Vagina (tissue), 2 donors: Measurements from ENCODE around the gene PNCK. TPM values are rescaled to one million over a fixed set of nuclear protein-coding genes. Genes with fewer than 3 reads are reported as not detected.
"Not testable (repeated sequence)": the region's sequence is repeated elsewhere in the genome, so short reads cannot be mapped to it uniquely, and the experiment has no call there.

ENCODE experiments used
- DNase-seq, 2 donors: peaks; one replicate each; pipeline ENCODE4 v3.0.0-alpha.2; 2017; ENCODE audit errors: extremely low spot score in 2 of 2
- H3K27ac ChIP-seq: fragments of 200-600 bp; sonication (generic); one replicate; pipeline ENCODE4 v1.5.1; 2019
- H3K27me3 ChIP-seq: fragments of 200-600 bp; sonication (generic); one replicate; pipeline ENCODE4 v1.5.1; 2019
- H3K36me3 ChIP-seq, 2 donors: fragments of 200-600 bp; sonication (generic); one replicate each; pipeline ENCODE4 v1.5.1; 2017 to 2019
- H3K4me1 ChIP-seq: fragments of 200-600 bp; sonication (generic); one replicate; pipeline ENCODE4 v1.5.1; 2019
- H3K4me3 ChIP-seq, 2 donors: fragments of 200-600 bp; sonication (generic); 1 replicate in 1 of 2; 2 replicates in 1 of 2; pipeline ENCODE4 v1.5.1; 2016 to 2019
- H3K9me3 ChIP-seq: fragments of 200-600 bp; sonication (generic); one replicate; pipeline ENCODE4 v1.5.1; 2019
- POLR2A ChIP-seq, 2 donors: fragments of 450-650 bp; IDR thresholded peaks; one replicate each; pipeline ENCODE4 v1.6.1; 2017; ENCODE audit warnings: antibody characterized with exemption in 2 of 2, mild to moderate bottlenecking in 2 of 2, moderate library complexity in 2 of 2
- POLR2AphosphoS5 ChIP-seq, 2 donors: sonication (generic); formaldehyde crosslinking; IDR thresholded peaks; one replicate each; pipeline ENCODE4 v1.9.0; 2017; ENCODE audit warnings: antibody characterized with exemption in 2 of 2, mild to moderate bottlenecking in 2 of 2, low read depth in 1 of 2; ENCODE audit not compliant: insufficient read depth in 1 of 2
- intact Hi-C: fragments of 100-400 bp; cut with DNase I; formaldehyde crosslinking; loops from one replicate; pipeline ENCODE4 v1.15.1; 2023
- total RNA-seq: library from RNA; depleted of rRNA; stranded (reverse); fragments of >200 nt; gene quantifications from one replicate; pipeline ENCODE4 v1.2.3, GENCODE V29; 2016
- TF ChIP-seq, protein P1 (sequence below), 3 experiments: fragments of 450-650 bp in 2 of 3; fragments of 200-600 bp in 1 of 3; sonication (generic) in 1 of 3; IDR thresholded peaks; one replicate each; pipeline ENCODE4 v1.5.1; 2017 to 2019; ENCODE audit warnings: antibody characterized with exemption in 3 of 3, mild to moderate bottlenecking in 2 of 3, moderate library complexity in 2 of 3

Gene PNCK
- total RNA-seq, 1 donor from 2014 or later, result 9.3 TPM

- TF ChIP-seq POLR2AphosphoS5 (IDR thresholded peaks at IDR 0.05; ENCODE audit: insufficient read depth in 1 of 2, low read depth in 1 of 2) (no peak), POLR2A (IDR thresholded peaks at IDR 0.05) (no peak)
- TF ChIP-seq, protein P1, sequence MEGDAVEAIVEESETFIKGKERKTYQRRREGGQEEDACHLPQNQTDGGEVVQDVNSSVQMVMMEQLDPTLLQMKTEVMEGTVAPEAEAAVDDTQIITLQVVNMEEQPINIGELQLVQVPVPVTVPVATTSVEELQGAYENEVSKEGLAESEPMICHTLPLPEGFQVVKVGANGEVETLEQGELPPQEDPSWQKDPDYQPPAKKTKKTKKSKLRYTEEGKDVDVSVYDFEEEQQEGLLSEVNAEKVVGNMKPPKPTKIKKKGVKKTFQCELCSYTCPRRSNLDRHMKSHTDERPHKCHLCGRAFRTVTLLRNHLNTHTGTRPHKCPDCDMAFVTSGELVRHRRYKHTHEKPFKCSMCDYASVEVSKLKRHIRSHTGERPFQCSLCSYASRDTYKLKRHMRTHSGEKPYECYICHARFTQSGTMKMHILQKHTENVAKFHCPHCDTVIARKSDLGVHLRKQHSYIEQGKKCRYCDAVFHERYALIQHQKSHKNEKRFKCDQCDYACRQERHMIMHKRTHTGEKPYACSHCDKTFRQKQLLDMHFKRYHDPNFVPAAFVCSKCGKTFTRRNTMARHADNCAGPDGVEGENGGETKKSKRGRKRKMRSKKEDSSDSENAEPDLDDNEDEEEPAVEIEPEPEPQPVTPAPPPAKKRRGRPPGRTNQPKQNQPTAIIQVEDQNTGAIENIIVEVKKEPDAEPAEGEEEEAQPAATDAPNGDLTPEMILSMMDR (IDR thresholded peaks at IDR 0.05), result no peak
- Histone ChIP-seq H3K36me3 (peaks cover 0 to 33% of the 10 kb centered on the region in 2 donors), H3K4me3 (no peak overlapping the region), H3K4me1 (no peaks in the 10 kb centered on the region), H3K27ac (no peak overlapping the region), H3K27me3 (no peaks in the 10 kb centered on the region), H3K9me3 (no peaks in the 10 kb centered on the region)
- intact Hi-C loops, result no loop called here
- no peak for DNase-seq
These were observed 40.6 kb upstream of the PNCK start for GRCh38 chrX:153714256-153714655.

- H3K4me3 ChIP-seq, result no peak overlapping the region
- H3K27ac ChIP-seq, result no peak overlapping the region
- peaks cover 0 to 20% of the 10 kb centered on the region in 2 donors for H3K36me3 ChIP-seq
- H3K9me3 ChIP-seq, result no peaks in the 10 kb centered on the region
- no peak for TF ChIP-seq POLR2A (IDR thresholded peaks at IDR 0.05)
- DNase-seq, result no peak
- H3K4me1 ChIP-seq, result no peaks in the 10 kb centered on the region
- H3K27me3 ChIP-seq, result no peaks in the 10 kb centered on the region
- intact Hi-C loops, result no loop called here
These were observed 36.4 kb upstream of the PNCK start for GRCh38 chrX:153709726-153710674.

- TF ChIP-seq, protein P1 (IDR thresholded peaks at IDR 0.05), result peak in 2 of 3 experiments; percentile 28 to 30
- TF ChIP-seq POLR2A (IDR thresholded peaks at IDR 0.05), result no peak
- no peak for DNase-seq
- no peaks in the 10 kb centered on the region for H3K4me1 ChIP-seq
- H3K36me3 ChIP-seq, result peaks cover 0 to 13% of the 10 kb centered on the region in 2 donors
- intact Hi-C loops, result no loop called here
- peak overlapping the region; percentile 42 for H3K27ac ChIP-seq
- no peaks in the 10 kb centered on the region for H3K9me3 ChIP-seq
- H3K4me3 ChIP-seq, result no peak overlapping the region
- no peaks in the 10 kb centered on the region for H3K27me3 ChIP-seq
These were observed 34.8 kb upstream of the PNCK start for GRCh38 chrX:153708415-153708814.

GRCh38 chrX:153707406-153707805 is 33.8 kb upstream of the PNCK start:
- no peak for DNase-seq
- TF ChIP-seq POLR2AphosphoS5 (IDR thresholded peaks at IDR 0.05; ENCODE audit: insufficient read depth in 1 of 2, low read depth in 1 of 2) (no peak), POLR2A (IDR thresholded peaks at IDR 0.05) (no peak)
- TF ChIP-seq, protein P1 (IDR thresholded peaks at IDR 0.05), result no peak
- Histone ChIP-seq H3K27ac (no peak overlapping the region), H3K4me1 (no peaks in the 10 kb centered on the region), H3K4me3 (no peak overlapping the region), H3K36me3 (peaks cover 0 to 8% of the 10 kb centered on the region in 2 donors), H3K9me3 (no peaks in the 10 kb centered on the region), H3K27me3 (no peaks in the 10 kb centered on the region)
- intact Hi-C loops, result no loop called here

DNA sequence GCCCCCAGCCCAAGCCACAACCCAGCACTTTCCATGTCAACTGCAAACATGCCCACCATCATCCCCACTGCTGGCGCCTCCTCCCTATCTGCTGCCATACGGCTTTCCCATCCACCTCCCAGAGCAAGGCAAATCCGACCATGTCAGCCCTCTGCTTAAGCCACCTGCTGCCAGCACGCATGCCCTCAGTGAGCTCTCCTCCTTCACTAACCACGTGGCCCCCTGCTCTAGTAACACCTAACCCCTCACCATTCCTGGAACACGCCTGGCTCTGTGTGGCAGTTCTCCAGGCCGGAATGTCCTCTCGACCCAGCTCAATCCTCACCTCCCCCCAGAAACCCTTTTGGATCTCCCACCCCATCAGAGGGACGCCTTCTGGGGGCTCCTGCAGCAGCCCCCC is 33.2 kb upstream of the PNCK start:
- TF ChIP-seq POLR2AphosphoS5 (IDR thresholded peaks at IDR 0.05; ENCODE audit: insufficient read depth in 1 of 2, low read depth in 1 of 2) (no peak), POLR2A (IDR thresholded peaks at IDR 0.05) (no peak)
- TF ChIP-seq, protein P1 (IDR thresholded peaks at IDR 0.05), result no peak
- Histone ChIP-seq H3K36me3 (peaks cover 0 to 8% of the 10 kb centered on the region in 2 donors), H3K4me3 (no peak overlapping the region), H3K4me1 (no peaks in the 10 kb centered on the region), H3K27ac (no peak overlapping the region), H3K27me3 (no peaks in the 10 kb centered on the region), H3K9me3 (no peaks in the 10 kb centered on the region)
- DNase-seq, result no peak
- intact Hi-C loops, result no loop called here

DNA sequence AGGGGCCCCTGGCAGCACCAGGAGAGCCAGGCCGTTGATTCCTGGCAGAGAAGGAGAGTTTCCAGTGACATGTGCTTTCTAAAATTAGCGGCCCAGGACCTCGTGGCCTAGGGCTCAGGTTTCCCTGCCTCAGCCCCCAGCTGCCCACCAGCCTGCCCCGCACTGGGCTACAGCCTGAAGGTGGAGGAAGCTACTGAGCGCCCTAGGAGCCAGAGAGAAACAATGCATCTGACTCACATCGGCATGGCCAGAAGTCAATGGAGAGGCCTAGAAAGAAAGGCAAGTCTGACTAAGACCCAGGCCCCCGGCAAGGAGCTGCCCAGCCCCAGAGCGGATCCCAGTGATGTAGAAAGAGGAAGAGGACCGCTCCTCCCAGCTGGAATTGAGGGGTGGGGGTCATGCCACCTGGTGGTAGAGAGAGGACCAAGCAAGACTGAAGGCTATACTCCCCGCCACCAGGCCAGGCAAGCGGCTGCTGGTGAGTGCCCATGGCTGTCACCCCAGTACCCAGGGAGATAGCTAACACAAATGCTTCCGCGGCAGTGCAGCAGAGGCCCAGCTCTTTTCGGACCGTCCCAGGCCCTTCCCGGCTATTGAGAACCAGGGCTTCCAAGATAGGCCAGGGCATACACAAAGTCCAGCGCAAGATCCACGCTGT is 31.9 kb upstream of the PNCK start:
- H3K9me3 ChIP-seq, H3K4me3 ChIP-seq, H3K4me1 ChIP-seq, DNase-seq, H3K27me3 ChIP-seq, H3K27ac ChIP-seq, intact Hi-C loops, H3K36me3 ChIP-seq: not testable (repeated sequence)

DNA sequence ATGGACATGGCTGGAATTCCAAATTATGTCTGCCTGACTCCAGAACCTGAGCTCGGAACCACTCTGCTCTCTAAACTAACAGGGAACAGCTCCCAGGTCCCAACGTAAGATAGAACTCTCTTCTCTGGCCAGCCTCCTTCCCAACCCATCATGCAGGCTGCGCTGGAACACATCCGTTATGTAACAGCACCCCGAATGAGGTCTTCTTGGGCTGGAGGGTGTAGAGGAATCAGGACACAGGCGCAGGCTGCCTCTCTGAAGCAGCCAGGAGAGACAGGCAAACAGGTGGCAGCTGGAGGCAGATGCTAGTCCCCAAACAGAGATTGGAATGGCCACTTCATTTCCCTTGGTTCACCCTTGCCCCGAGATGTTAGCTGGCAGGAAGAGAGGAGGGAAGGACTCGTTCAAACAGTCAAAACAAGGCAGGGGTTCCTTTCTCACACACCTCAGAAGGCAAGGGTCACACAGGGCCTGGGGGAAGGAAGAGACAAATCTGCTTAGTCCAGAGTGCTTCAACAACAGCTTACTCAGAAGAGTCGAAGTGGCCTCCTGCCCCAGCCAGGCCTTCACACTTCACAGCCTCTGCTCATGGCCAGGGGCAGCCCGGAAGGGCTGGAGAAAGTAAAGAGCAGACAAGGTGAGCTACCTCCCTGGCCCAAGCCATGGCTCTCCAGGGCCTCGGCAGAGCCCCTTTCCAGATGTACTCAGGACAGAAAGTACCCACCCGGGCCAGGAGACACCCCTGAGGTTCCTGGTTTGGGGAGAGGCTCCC is 31.2 kb upstream of the PNCK start:
- intact Hi-C loops, H3K36me3 ChIP-seq, H3K4me3 ChIP-seq, H3K4me1 ChIP-seq, H3K9me3 ChIP-seq, H3K27ac ChIP-seq, H3K27me3 ChIP-seq, DNase-seq: not testable (repeated sequence)
